ENCODE measurements around the gene DCBLD2. TPM values are rescaled to one million over a fixed set of nuclear protein-coding genes. Genes with fewer than 3 reads are reported as not detected.
A peak's percentile ranks its signal among the peaks of the same experiment; 100 is the strongest.

Gene DCBLD2, protein sequence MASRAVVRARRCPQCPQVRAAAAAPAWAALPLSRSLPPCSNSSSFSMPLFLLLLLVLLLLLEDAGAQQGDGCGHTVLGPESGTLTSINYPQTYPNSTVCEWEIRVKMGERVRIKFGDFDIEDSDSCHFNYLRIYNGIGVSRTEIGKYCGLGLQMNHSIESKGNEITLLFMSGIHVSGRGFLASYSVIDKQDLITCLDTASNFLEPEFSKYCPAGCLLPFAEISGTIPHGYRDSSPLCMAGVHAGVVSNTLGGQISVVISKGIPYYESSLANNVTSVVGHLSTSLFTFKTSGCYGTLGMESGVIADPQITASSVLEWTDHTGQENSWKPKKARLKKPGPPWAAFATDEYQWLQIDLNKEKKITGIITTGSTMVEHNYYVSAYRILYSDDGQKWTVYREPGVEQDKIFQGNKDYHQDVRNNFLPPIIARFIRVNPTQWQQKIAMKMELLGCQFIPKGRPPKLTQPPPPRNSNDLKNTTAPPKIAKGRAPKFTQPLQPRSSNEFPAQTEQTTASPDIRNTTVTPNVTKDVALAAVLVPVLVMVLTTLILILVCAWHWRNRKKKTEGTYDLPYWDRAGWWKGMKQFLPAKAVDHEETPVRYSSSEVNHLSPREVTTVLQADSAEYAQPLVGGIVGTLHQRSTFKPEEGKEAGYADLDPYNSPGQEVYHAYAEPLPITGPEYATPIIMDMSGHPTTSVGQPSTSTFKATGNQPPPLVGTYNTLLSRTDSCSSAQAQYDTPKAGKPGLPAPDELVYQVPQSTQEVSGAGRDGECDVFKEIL
- total RNA-seq, result 1.5 and 2.3 TPM in 2 replicates

DNA sequence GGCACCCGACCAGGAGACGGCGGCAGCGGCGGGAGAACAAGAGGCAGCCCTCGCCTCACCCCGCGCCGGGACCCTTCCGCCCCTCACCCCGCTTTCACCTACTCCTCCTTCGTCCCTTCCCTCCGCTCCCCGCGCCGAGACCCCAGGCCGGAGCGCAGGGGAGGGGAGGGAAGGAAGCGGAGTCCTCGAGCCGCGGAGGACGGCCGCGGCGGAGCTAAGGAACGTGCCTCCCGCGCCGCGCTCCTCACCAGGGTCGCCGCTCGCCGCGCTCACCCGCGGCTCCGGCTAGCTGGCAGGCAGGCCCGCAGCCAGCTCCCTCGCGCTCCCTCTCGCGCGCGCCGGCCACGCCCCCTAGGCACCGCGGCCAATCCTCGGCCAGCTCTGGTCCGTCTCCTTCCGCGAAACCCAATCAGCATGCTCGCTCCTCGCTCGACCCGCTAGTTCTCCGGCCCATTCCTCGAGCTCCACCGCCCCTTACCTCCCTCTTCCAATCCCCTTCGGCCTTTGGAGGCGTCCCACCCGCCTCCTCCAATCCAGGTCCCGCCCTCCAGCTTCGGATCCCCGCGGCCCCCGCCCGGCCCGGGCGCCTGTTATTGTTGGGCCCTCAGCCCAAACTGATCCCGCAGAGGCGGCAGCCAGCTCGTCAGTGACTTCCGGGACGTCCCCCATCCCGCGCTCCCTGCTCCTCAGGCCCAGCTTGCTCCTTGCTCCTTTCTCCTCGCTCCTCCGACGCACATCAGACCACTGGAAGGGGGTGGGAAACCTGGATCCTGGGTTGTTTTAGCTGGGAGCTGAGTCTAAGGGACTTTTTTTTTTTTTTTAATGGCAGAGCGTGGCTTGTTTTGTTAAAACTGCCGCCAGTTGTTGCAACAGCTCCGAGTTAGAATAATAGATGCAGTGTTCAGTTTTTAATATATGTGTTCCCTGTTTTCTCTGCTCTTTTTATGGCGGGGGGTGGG is at the start of gene DCBLD2:
Gene DCBLD2, minus strand, starts transcription at position 304 of the 959 bp plus-strand sequence. CDS start 369 bp downstream, outside the sequence.
- intact Hi-C loops (cut with micrococcal nuclease), result loop anchor here (1.0 to 2.0 kb wide), 4 partner anchors 308 to 1137 kb away; partner anchors contain the start of genes ARL6, CLDND1 and CPOX
- DNase-seq (ENCODE audit: low spot score), result peak; percentile 94
- H3K4me3 Mint-ChIP-seq, result peak within 1 kb of the TSS; percentile 84
- H3K9me3 Mint-ChIP-seq, result no peaks in the 10 kb centered on the region
- H3K36me3 Mint-ChIP-seq (ENCODE audit: low read depth), result no peaks in the 10 kb centered on the region
- H3K4me1 Mint-ChIP-seq (ENCODE audit: low read depth), result peaks cover 12% of the 10 kb centered on the region
- peaks cover 33% of the 10 kb centered on the region for H3K27me3 Mint-ChIP-seq (ENCODE audit: insufficient read depth)
- peak within 1 kb of the TSS; percentile 51 for H3K27ac Mint-ChIP-seq

DNA sequence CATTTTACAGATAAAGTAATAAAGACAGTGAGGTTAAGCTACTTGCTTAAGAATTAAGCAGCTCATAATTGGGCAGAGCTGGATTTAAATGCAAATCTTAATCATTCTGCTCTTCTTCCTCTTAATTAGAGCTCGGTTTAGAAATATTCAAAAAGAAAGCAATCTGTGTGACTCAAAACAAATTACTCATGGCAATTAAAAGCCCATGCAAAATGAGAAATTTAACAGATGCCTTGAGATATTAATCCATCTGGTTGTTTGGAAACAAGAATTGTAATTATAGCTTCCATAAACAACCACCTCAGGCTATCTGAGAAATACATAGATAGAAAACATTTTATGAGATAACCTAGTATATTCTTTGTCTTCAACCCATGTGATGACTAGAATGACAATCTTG is 44.2 kb upstream of the DCBLD2 start:
- intact Hi-C loops (cut with micrococcal nuclease), result no loop called here
- no peak overlapping the region for H3K4me3 Mint-ChIP-seq
- no peak overlapping the region for H3K27ac Mint-ChIP-seq
- H3K4me1 Mint-ChIP-seq (ENCODE audit: low read depth), result no peaks in the 10 kb centered on the region
- H3K27me3 Mint-ChIP-seq (ENCODE audit: insufficient read depth), result no peaks in the 10 kb centered on the region
- no peaks in the 10 kb centered on the region for H3K9me3 Mint-ChIP-seq
- no peak for DNase-seq (ENCODE audit: low spot score)
- no peaks in the 10 kb centered on the region for H3K36me3 Mint-ChIP-seq (ENCODE audit: low read depth)

- no peak overlapping the region for H3K27ac Mint-ChIP-seq
- intact Hi-C loops (cut with micrococcal nuclease), result no loop called here
- no peaks in the 10 kb centered on the region for H3K36me3 Mint-ChIP-seq (ENCODE audit: low read depth)
- no peaks in the 10 kb centered on the region for H3K27me3 Mint-ChIP-seq (ENCODE audit: insufficient read depth)
- no peaks in the 10 kb centered on the region for H3K9me3 Mint-ChIP-seq
- H3K4me3 Mint-ChIP-seq, result no peak overlapping the region
- no peak for DNase-seq (ENCODE audit: low spot score)
- H3K4me1 Mint-ChIP-seq (ENCODE audit: low read depth), result no peaks in the 10 kb centered on the region
These were observed 43.6 kb upstream of the DCBLD2 start for GRCh38 chr3:98945101-98945524.

GRCh38 chr3:98930413-98930812 is 28.9 kb upstream of the DCBLD2 start:
- Mint-ChIP-seq H3K27ac (no peak overlapping the region), H3K27me3 (ENCODE audit: insufficient read depth) (no peaks in the 10 kb centered on the region), H3K4me1 (ENCODE audit: low read depth) (no peaks in the 10 kb centered on the region), H3K9me3 (peaks cover 5% of the 10 kb centered on the region), H3K4me3 (no peak overlapping the region), H3K36me3 (ENCODE audit: low read depth) (no peaks in the 10 kb centered on the region)
- no peak for DNase-seq (ENCODE audit: low spot score)
- intact Hi-C loops (cut with micrococcal nuclease), result no loop called here

DNA sequence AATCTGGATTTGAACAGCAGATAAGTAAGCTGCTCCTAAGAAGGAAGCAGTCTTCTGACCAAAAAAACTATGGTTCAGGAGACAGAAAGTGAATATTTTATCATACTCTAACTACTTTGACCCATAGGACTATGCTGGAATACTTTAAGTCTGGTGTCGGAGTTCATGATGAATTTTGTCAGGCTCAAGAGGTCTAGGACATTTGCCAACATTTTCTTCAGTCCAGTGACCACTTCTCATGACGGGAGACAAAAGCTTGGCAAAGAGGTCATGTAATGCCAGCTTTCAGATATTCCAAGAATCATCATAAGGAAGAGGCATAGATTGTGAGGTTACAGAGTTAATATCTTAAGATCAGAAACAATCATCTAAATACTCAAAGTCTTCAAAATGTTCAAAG is 20.5 kb upstream of the DCBLD2 start:
- Mint-ChIP-seq H3K4me3 (no peak overlapping the region), H3K36me3 (ENCODE audit: low read depth) (no peaks in the 10 kb centered on the region), H3K27me3 (ENCODE audit: insufficient read depth) (peaks cover 5% of the 10 kb centered on the region), H3K9me3 (no peaks in the 10 kb centered on the region), H3K4me1 (ENCODE audit: low read depth) (no peaks in the 10 kb centered on the region), H3K27ac (no peak overlapping the region)
- DNase-seq (ENCODE audit: low spot score), result no peak
- intact Hi-C loops (cut with micrococcal nuclease), result no loop called here

- no peak overlapping the region for H3K4me3 Mint-ChIP-seq
- no peak overlapping the region for H3K27ac Mint-ChIP-seq
- H3K27me3 Mint-ChIP-seq (ENCODE audit: insufficient read depth), result peaks cover 5% of the 10 kb centered on the region
- no peaks in the 10 kb centered on the region for H3K4me1 Mint-ChIP-seq (ENCODE audit: low read depth)
- DNase-seq (ENCODE audit: low spot score), result no peak
- intact Hi-C loops (cut with micrococcal nuclease), result no loop called here
- H3K9me3 Mint-ChIP-seq, result no peaks in the 10 kb centered on the region
- H3K36me3 Mint-ChIP-seq (ENCODE audit: low read depth), result no peaks in the 10 kb centered on the region
These were observed 18.7 kb upstream of the DCBLD2 start for GRCh38 chr3:98920166-98920565.

GRCh38 chr3:98918586-98918985 is 17.1 kb upstream of the DCBLD2 start:
- intact Hi-C loops (cut with micrococcal nuclease), result no loop called here
- Mint-ChIP-seq H3K36me3 (ENCODE audit: low read depth) (no peaks in the 10 kb centered on the region), H3K4me1 (ENCODE audit: low read depth) (no peaks in the 10 kb centered on the region), H3K27me3 (ENCODE audit: insufficient read depth) (peaks cover 5% of the 10 kb centered on the region), H3K4me3 (no peak overlapping the region), H3K9me3 (no peaks in the 10 kb centered on the region), H3K27ac (no peak overlapping the region)
- DNase-seq (ENCODE audit: low spot score), result no peak

DNA sequence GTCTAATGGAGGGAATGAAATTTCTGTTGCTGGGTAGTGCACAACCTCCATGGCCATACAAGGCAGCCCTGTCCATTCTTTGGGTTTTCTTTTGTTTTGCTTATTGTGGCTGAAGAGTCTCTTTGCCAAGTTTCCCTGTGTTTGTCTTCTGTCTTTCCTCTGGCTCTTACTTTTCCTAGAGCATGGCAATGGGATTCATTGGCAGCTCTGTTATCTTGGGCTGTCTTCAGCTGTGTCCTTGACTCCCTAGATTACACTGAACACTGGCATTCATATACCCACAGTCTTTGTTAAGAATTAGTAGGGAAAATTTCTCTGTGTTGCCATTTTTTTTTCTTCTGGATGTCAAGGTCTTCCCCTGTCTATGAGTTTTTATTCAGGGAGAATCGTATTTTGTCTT is 16.1 kb upstream of the DCBLD2 start:
- Mint-ChIP-seq H3K4me1 (ENCODE audit: low read depth) (no peaks in the 10 kb centered on the region), H3K9me3 (no peaks in the 10 kb centered on the region), H3K27me3 (ENCODE audit: insufficient read depth) (peaks cover 5% of the 10 kb centered on the region), H3K4me3 (no peak overlapping the region), H3K36me3 (ENCODE audit: low read depth) (no peaks in the 10 kb centered on the region), H3K27ac (no peak overlapping the region)
- intact Hi-C loops (cut with micrococcal nuclease), result no loop called here
- no peak for DNase-seq (ENCODE audit: low spot score)

- no peak overlapping the region for H3K4me3 Mint-ChIP-seq
- peaks cover 2% of the 10 kb centered on the region for H3K27me3 Mint-ChIP-seq (ENCODE audit: insufficient read depth)
- intact Hi-C loops (cut with micrococcal nuclease), result no loop called here
- H3K9me3 Mint-ChIP-seq, result no peaks in the 10 kb centered on the region
- no peak for DNase-seq (ENCODE audit: low spot score)
- H3K36me3 Mint-ChIP-seq (ENCODE audit: low read depth), result no peaks in the 10 kb centered on the region
- no peaks in the 10 kb centered on the region for H3K4me1 Mint-ChIP-seq (ENCODE audit: low read depth)
- H3K27ac Mint-ChIP-seq, result no peak overlapping the region
These were observed 12.9 kb upstream of the DCBLD2 start for GRCh38 chr3:98914210-98915080.

- Mint-ChIP-seq H3K36me3 (ENCODE audit: low read depth) (no peaks in the 10 kb centered on the region), H3K4me1 (ENCODE audit: low read depth) (no peaks in the 10 kb centered on the region), H3K4me3 (no peak overlapping the region), H3K27me3 (ENCODE audit: insufficient read depth) (peaks cover 2% of the 10 kb centered on the region), H3K9me3 (no peaks in the 10 kb centered on the region), H3K27ac (no peak overlapping the region)
- no peak for DNase-seq (ENCODE audit: low spot score)
- intact Hi-C loops (cut with micrococcal nuclease), result no loop called here
These were observed 11.0 kb upstream of the DCBLD2 start for GRCh38 chr3:98912448-98912847.

DNA sequence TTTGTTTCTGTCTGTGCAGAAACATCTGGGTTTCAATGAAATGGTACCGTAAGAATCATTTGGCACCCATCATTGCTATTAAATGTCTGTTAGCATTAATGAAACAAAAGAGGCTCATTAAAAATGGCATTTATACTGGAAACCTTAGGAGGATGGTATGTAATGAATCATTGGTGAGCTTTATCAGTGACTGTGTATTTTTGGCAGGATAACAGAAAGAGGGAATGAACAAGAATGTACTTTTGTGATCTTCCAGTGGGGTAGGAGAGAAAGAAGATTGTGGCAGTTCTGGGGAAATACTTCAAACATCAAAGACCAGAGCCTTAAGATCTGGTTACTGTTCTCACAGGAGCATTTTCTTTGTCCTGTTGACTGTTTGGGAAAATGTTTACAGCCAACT is 4.7 kb upstream of the DCBLD2 start:
- Mint-ChIP-seq H3K4me3 (no peak overlapping the region), H3K36me3 (ENCODE audit: low read depth) (no peaks in the 10 kb centered on the region), H3K27ac (no peak overlapping the region), H3K4me1 (ENCODE audit: low read depth) (peaks cover 12% of the 10 kb centered on the region), H3K9me3 (no peaks in the 10 kb centered on the region), H3K27me3 (ENCODE audit: insufficient read depth) (peaks cover 14% of the 10 kb centered on the region)
- DNase-seq (ENCODE audit: low spot score), result no peak
- intact Hi-C loops (cut with micrococcal nuclease), result no loop called here
